Measurements from ENCODE around the gene FBXO27. TPM values are rescaled to one million over a fixed set of nuclear protein-coding genes. Genes with fewer than 3 reads are reported as not detected.
A peak's percentile ranks its signal among the peaks of the same experiment; 100 is the strongest.
"Not testable (repeated sequence)": the region's sequence is repeated elsewhere in the genome, so short reads cannot be mapped to it uniquely, and the experiment has no call there.

The FBXO27 gene, protein sequence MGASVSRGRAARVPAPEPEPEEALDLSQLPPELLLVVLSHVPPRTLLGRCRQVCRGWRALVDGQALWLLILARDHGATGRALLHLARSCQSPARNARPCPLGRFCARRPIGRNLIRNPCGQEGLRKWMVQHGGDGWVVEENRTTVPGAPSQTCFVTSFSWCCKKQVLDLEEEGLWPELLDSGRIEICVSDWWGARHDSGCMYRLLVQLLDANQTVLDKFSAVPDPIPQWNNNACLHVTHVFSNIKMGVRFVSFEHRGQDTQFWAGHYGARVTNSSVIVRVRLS
- total RNA-seq, result 28.1 TPM

DNA sequence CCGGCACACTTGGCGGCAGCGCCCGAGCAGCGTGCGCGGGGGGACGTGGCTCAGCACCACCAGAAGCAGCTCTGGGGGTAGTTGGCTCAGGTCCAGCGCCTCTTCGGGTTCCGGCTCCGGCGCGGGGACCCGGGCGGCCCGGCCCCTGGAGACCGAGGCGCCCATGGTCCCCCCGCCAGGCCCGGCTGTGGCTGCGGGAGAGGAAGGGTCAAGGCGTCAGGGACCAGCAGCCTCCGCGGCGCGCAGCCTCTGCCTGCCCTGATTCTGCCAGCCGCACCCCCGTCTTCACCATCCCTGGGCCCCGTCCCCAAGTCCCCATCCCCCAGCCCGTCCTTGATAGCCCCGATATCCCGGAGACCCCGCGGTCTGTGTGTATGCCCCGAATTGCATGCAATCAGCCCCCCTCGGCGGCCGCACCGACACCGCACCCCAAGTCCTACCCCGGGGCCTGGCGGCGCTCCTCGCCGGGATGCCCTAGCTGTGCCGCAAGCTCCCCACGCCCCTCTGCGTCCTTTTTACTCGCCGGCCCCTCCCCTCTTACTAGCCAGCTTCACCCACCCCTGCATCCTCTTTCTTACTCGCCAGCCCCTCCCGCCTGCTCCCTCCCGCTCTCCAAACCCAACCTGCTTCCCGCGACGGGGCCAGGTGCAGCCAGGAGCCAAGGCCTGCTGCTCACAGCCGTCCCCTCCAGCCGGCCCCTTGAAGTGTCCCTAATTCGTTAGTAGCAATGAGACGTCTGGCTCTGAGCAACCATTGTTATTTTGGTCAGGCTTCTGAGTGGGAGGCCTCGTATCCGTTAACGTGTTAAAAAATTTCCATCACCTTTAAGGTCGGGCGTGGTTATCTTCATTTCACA, at the start of gene FBXO27:
Gene FBXO27 (minus strand): TSS at position 487 of the 856 bp plus-strand sequence. CDS start 322 bp downstream, at position 165.
- DNase-seq (ENCODE audit: low spot score), result no peak

DNA sequence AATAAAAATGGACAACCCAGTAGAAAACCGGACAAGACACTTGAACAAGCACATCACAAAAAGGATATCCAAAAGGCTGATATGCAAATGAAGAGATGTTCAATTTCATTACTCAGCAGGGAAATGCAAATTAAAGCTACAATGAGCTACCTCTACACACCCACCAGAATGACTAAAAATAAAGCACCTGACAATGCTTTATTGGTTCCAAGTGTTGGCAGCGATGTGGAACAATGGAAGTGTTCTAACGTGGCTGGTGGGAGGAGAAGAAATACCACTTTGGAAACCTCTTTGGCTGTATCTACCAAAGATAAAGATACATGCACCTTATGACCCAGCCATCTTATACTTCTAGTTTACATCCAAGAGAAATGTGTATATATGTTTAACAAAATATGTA, 48.1 kb upstream of the FBXO27 start:
- DNase-seq (ENCODE audit: low spot score), result no peak

DNA sequence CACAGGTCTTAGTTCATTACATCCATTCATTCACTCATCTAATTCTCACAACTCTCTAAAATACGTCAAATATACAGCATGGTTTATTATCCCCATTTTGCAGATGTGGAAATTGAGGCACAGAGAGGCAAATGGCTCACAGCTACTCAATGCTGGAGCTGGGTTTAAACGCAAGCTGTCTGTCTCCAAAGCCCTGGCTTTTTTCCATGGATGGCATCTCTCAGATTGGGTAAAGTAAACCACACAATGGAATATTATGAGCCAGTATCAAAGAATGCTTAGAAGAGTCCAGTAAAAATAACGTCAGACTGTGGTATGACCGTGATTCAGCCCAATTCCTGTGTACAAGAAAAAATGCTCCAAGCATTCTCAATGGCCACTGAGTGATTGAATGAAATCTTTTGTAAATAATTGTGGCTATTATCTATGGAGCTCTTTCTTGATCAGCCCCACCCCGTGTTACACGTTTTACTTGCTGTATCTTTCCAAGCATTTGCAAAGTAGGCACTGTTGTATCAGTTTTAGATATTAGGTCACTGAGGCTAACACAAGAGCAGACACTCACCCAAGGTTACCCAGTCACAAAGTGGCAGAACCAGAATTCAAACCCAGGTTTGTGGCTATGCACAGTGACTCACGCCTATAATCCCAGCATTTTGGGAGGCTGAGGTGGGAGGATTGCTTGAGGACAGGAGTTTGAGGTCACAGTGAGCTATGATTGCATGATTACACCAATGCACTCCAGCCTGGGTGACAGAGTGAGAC, 46.3 kb upstream of the FBXO27 start:
- DNase-seq (ENCODE audit: low spot score), result no peak

DNA sequence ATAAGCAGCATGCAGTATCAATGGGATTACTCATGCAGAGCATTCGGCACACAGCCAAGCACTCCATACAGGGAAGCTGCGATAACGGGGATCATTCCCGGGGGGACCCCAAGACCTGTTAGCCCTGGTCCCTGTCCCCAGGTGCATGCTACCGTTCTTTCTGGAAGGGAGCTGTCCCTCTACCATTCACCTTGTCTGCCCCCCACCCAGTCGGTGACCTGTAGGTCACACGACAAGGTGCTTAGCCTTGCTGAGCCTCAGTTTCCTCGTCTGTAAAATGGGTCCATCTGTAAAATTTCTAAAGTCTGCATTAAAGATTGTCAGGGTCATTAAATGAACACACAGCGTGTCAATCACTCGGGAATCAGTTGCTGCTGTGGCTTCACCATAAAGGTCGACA, 45.0 kb upstream of the FBXO27 start:
- DNase-seq (ENCODE audit: low spot score), result no peak

DNA sequence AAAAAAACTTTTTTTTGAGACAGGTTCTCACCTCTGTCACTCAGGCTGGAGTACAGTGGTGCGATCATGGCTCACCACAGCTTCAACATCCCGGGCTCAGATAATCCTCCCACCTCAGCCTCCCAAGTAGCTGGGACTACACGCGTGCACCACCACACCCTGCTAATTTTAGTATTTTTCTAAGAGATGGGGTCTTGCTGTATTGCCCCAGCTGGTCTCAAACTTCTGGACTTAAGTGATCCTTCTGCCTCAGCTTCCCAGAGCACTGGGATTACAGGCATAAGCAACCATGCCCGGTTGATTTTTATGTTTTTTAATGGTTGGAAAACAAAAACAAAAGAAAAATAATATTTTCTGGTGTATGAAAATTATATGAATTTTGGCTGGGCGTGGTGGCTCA, 42.6 kb upstream of the FBXO27 start:
- no peak for DNase-seq (ENCODE audit: low spot score)

DNA sequence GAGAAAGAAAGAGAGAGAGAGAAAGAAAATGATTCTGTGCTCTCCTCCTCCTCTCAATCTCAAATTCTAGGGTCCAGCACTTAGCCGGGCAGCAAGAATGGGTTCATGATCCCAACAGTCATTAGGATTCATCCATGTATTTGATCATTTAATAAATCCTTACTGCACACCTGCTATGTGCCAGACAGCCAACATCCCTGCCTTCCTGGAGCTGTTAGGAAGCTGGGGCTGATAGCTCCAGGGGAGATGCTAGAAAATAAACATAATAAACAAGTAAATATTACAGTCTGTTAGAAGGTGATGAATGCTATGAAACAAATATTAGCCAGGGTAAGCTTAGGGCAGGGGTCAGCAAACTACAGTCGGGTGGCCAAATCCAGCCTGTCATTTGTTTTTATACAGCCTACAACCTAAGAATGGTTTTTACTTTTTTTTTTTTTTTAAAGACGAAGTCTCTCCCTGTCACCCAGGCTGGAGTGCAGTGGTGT, 41.9 kb upstream of the FBXO27 start:
- DNase-seq (ENCODE audit: low spot score), result no peak

DNA sequence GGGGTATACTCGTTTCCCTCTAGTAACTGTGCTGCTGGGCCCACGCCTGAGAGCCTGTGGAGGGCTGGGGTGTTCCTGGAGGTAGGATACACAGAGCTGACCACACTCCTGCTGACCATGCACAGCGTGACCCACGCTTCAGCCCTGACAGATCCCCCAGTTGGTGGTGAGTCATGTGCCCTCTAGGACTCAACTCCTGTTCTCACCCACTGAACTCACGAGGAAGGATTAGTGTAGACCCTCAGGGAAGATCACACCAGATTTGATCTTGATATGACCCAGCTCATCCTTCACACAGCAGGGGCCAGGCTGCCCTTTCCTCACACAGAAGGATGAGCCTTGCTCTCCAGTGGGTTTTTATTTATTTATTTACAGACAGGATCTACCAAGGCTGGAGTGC, 38.5 kb upstream of the FBXO27 start:
- no peak for DNase-seq (ENCODE audit: low spot score)

DNA sequence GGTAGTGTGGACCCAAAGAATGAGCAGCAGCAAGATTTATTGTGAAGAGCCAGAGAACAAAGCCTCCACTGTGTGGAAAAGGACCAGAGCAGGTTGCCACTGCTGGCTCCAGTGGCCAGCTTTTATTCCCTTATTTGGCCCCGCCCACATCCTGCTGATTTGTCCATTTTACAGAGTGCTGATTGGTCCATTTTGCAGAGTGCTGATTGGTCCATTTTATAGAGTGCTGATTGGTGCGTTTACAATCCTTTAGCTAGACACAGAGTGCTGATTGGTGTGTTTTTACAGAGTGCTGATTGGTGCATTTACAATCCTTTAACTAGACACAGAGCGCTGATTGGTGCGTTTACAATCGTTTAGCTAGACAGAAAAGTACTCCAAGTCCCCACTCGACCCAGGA, 35.9 kb upstream of the FBXO27 start:
- DNase-seq (ENCODE audit: low spot score), result not testable (repeated sequence)

DNA sequence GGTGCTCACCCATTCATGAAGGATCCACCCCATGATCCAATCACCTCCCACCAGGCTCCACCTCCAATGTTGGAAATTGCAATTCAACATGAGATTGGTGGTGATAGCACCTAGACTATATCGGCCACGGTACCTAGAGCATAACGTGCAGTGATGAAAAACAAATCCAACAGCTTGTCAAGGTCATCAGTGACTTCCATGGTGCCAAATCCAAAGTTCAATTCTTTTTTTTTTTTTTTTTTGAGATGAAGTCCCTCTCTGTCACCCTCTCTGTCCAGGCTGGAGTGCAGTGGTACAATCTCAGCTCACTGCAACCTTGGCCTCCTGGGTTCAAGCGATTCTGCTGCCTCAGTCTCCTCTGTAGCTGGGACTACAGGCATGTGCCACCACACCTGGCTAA, 34.8 kb upstream of the FBXO27 start:
- no peak for DNase-seq (ENCODE audit: low spot score)

DNA sequence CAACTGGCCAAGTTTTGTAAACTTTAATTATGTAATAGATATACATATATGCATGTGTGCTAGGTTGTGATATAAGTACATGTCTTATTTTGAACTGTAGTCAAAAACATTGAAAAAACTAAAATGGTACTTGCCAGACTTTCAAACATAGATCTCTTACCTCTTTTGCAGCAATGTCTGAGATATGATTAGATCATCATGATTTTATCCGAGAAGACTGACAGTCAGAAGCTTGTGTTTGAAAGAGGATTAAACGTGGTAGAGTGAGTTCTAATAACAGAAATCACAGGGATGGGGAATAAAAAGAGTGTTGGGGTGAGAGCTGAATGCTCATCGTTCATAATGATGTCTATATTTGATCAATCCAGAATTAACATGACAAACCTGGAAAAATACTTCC, 33.6 kb upstream of the FBXO27 start:
- DNase-seq (ENCODE audit: low spot score), result no peak

DNA sequence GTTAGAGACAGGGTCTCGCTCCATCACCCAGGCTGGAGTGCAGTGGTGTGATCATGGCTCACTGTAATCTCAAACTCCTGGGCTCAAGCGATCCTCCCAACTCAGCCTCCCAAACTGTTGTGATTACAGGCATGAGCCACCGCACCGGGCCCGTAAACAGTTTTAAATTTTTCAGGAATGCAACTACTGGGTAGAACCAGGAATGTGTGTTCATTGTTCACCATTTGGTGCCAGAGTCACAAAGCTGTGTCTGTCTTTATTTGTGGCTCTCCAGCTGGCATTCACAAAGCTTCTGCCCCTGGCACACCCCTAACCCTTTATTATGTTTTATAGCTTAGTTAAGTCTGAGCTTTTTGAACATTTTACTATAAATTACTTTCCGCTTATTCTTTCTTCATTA, 32.1 kb upstream of the FBXO27 start:
- no peak for DNase-seq (ENCODE audit: low spot score)

DNA sequence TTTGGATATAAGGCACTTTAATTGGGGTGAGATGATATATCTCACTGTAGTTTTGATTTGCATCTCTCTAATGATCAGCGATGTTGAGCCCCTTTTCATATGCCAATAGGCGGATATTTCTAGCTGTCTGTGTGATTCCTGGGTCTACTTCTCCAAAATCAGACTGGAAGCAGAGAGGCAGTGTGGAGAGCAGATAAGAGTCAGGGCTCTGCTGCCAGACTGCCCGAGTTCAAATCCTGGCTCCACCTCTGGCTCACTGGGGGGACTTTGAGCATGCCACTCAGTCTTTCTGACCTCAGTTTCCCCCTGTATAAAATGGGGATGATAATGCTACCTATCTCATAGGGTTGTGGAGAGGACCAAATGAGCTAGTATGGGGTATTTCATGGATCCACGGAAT, 27.8 kb upstream of the FBXO27 start:
- DNase-seq (ENCODE audit: low spot score), result no peak

DNA sequence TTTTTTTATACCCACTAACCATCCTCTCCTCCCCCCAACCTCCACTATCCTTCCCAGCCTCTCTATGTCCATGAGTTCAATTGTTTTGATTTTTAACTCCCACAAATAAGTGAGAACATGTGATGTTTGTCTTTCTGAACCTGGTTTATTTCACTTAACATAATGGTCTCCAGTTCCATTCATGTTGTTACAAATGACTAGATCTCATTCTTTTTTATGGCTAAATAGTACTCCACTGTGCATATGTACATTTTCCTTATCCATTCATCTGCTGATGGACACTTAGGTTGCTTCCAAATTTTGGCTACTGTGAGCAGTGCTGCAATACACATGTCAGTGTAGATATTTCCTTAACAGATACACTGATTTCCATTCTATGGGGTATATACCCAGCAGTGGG, 27.0 kb upstream of the FBXO27 start:
- no peak for DNase-seq (ENCODE audit: low spot score)

DNA sequence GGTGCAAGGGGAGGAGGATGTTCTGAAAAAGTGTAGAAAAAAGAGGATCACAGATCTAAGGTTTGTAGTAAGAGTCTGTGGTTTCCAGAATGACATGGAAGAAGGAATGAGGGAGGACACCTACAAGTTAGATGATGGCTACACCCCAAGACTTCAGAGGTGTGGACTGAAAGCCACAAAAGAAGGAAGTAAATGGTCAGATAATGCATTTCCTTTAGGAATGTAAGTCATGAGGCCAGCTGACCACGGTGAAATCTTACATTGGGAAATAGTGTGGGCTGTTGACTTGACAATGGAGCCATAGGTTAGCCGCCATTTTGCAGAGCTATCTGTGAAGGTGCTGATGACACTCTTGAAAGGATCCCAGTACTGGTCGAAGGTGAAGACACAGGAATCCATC, 25.3 kb upstream of the FBXO27 start:
- no peak for DNase-seq (ENCODE audit: low spot score)

DNA sequence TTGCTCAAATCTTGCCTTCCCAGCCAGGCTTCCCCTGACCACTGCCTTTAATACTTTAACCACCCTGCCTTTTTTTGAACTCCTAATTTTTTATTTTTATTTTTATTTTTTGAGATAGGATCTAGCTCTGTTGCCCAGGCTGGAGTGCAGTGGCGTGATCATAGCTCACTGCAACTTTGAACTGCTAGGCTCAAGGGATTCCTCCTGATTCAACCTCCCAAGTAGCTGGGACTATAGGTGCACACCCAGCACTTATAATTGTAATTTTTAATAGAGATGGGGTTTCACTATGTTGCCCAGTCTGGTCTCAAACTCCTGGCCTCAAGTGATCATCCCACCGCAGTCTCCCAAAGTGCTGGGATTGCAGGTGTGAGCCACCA, 21.7 kb upstream of the FBXO27 start:
- DNase-seq (ENCODE audit: low spot score), result no peak

DNA sequence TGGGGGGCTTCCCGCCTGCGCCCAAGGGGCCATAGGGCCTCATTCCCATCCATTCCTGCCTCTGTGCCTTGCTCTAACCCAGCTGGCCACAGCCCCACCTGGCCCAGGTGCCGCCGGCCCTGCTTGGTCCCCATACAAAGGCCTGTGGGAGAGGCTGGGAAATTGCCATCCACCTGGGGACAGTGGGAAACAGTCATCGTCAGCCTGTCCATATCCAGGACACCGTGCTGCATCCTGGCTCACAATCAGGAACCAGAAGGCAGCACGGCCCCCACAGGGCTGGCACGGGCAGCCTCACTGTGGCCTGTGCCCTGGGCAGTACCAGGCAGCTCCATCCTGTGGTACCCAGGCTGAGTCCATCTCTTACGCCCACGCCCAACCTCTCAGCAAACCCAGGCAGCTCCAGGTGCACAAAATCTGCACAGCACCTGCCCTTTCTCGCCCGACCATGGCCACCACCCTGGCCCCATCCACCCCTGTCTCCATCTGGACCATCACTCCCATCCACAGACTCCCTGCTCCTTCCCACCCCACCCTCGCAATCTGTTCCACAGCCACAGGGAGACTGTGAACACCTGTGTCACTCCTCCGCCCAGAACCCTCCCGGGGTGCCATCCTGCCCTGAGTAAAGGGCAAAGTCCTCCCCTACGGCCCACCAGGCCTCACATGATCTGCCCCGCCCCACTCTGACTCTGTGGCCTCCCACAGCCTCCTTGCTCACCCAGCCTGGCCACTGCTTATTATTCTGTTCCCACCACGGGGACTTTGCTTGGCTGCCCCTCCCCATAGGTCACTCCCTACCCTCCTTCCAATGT, 21.1 kb upstream of the FBXO27 start:
- DNase-seq (ENCODE audit: low spot score), result peak; percentile 91

DNA sequence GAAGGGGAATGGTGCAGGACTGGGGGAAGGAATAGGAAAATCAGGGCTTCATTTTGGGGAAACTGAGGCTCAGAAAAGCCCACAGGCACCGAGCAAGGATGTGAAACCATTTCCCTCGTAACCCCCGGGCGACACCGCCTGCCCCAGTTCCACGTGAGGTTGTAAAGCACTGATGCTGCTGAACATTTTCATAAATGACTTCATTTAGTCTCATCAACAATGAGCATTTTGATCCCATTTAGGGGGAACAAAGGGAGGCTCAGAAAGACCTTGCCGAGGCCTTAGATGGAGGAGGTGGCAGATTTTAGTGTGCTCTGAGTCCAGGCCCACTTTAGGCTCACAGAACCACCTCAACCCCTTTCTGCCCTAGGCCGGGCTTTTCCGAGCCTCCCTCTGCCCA, 20.5 kb upstream of the FBXO27 start:
- DNase-seq (ENCODE audit: low spot score), result no peak

DNA sequence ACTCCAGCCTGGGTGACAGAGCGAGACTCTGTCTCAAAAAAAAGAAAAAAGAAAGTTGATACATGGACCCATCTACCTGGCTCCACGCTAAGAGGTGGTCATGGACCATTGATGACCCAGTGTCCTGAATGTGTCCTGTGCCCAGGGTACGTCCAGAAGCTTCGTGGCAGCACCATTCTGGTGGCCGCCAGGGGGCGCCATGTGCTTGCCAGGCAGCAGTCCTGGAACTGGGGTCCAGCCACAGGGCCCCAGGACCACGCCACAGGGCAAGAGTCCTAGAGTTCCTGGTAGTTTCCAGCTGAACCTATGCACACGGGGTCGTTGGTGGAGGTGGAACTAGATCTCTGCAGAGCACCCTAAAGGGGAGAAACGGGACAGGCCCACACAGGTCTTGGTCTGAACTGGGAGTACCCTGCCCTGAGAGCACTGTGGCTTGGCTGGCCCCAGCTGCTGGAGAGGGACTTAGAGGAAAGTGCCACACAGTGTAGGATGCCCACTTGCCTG, 19.9 kb upstream of the FBXO27 start:
- peak; percentile 64 for DNase-seq (ENCODE audit: low spot score)

DNA sequence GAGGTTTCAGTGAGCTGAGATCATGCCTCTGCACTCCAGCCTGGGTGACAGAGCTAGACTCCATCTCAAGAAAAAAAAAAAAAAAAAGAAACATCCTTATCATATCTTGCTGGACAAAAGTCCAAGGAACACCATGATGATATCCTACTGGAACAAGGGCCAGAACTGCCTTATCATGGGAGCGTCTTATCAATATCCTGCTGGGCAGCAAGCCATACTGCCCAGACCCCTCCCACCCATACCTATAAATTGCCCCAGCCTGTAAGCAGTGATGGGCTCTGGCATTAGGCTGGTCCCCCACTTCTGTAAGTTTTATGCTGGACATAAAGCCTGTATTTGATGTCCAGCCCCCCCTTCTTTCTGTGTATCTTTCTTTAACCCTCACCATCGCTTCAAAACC, 14.7 kb upstream of the FBXO27 start:
- DNase-seq (ENCODE audit: low spot score), result no peak

DNA sequence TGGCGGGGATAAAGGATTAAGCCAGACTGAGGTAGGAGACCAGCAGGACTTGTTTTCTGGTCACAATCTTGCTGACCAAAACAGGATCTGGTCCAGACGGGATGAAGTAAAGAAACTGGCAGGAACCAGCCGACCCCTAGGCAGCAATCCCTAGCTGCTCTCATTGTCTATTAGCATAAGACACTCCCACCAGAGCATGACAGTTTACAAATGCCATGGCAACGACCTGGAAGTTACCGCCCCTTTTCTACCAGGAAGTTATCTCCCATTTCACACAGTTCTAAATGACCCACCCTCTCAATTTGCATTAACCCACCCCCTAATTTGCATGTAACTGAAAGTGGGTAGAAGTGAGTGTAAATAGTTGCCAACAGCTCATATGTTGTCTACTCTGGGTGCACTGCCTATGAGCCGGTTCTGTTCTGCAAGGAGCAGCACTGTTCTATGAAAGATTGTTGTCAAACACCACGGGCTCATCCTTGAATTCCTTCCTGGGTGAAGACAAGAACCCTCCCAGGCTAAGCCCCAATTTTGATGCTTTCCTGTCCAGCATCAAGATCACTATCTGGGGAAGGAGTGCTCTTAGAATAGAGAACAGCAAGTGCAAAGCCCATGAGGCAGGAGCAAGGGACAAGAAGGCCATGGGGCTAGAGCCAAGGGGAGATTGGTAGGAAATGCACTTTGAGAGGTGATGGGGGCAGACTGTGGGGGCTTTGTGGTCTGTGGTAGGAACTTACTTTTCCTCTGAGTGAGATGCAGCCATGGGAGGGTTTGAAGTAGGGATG, 13.9 kb upstream of the FBXO27 start:
- DNase-seq (ENCODE audit: low spot score), result peak; percentile 51

DNA sequence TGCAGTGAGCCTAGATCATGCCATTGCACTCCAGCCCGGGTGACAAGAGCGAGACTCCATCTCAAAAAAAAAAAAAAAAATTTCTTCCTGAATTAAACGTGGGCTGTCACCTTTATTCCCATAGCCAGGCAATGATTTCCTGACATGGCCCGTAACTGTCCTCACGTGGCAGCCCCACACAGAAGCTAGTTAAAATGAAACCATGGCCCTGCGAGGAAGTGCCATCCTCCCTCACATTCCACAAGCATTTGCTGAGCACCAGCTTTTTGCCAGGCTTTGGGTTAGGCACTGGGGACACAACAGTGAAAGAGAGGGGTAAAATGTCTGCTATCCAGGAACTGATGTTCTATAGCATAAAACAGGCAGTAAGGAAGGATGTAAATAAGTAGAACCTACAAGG, 13.2 kb upstream of the FBXO27 start:
- DNase-seq (ENCODE audit: low spot score), result no peak

Measured in mucosa of gallbladder (tissue), 1 donor.